ENCODE data around the gene EME1. TPM values are rescaled to one million over a fixed set of nuclear protein-coding genes. Genes with fewer than 3 reads are reported as not detected.

The EME1 gene
- total and polyA plus RNA-seq, 2 of the 13 experiments (the other 11 are each of a cell fraction or from before 2014, with no cell fraction given): 20.7 to 24.6 TPM

DNA sequence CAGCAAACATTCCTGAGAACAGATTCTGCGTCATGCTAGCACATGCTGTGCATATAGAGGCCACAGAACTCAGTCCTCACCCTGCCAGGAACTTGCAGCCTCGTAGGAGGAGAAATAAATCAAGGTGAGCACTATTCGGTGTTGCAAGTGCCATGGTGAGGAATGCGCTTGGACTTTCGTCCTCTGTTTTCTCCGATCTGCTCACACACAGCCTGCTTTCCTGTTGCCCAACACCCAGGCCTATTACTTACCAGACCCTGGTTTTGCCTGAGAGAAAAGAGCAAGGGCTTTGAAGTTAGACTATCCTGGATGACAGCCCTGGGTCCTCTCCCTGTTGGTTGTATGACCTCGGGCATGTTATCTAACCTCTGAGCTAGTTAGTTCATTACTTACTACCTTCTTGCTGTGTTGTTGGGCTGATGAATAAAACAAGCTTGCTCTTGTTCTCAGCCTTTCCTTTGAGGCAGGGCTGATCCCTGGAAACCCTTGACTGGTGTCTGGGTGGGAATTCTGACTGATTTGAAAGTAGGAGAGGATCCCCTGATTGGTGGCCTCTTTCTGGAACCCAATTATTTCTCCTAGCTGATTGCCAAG, 55.9 kb downstream of the EME1 start (continued):
- TF ChIP-seq, protein P1, sequence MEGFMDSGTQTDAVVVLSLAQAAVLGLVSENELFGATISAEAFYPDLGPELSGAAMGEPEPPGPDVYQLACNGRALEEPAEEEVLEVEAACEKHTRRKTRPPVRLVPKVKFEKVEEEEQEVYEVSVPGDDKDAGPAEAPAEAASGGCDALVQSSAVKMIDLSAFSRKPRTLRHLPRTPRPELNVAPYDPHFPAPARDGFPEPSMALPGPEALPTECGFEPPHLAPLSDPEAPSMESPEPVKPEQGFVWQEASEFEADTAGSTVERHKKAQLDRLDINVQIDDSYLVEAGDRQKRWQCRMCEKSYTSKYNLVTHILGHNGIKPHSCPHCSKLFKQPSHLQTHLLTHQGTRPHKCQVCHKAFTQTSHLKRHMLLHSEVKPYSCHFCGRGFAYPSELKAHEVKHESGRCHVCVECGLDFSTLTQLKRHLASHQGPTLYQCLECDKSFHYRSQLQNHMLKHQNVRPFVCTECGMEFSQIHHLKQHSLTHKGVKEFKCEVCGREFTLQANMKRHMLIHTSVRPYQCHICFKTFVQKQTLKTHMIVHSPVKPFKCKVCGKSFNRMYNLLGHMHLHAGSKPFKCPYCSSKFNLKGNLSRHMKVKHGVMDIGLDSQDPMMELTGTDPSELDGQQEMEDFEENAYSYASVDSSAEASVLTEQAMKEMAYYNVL (CRISPR knock-in tag; IDR thresholded peaks at IDR 0.05; ENCODE audit: borderline replicate concordance): peak; percentile 84
- TF ChIP-seq ZNF720 (CRISPR knock-in tag; IDR thresholded peaks at IDR 0.05) (no peak), SOX6 (IDR thresholded peaks at IDR 0.05) (no peak), SOX6 (CRISPR knock-in tag; IDR thresholded peaks at IDR 0.05) (peak; percentile 93), ZNF761 (CRISPR knock-in tag; conservative IDR thresholded peaks at IDR 0.05) (peak; percentile 82; the same call in 1 of the 2 replicates), ZFP36L2 (CRISPR knock-in tag; IDR thresholded peaks at IDR 0.05) (no peak), TEAD2 (CRISPR knock-in tag; IDR thresholded peaks at IDR 0.05) (no peak), ZSCAN22 (CRISPR knock-in tag; IDR thresholded peaks at IDR 0.05) (no peak), ZNF747 (CRISPR knock-in tag; IDR thresholded peaks at IDR 0.05; ENCODE audit: borderline replicate concordance) (0 out of 2 replicates have a peak, but pooled peaks have one; percentile 63), ZNF616 (CRISPR knock-in tag; IDR thresholded peaks at IDR 0.05; ENCODE audit: low read depth) (peak; percentile 71; the same call in 1 of the 2 replicates), GATA4 (IDR thresholded peaks at IDR 0.05; ENCODE audit: borderline replicate concordance, low read depth) (no peak), SNRNP70 (IDR thresholded peaks at IDR 0.05; ENCODE audit: low read depth, low read length) (no peak), MIXL1 (CRISPR knock-in tag; IDR thresholded peaks at IDR 0.05) (peak; percentile 96), ZNF546 (CRISPR knock-in tag; conservative IDR thresholded peaks at IDR 0.05) (0 out of 2 replicates have a peak, but pooled peaks have one; percentile 23), HNF4G (IDR thresholded peaks at IDR 0.05; ENCODE audit: borderline replicate concordance, low read depth, low read length) (peak; percentile 95), HNF4G (CRISPR knock-in tag; IDR thresholded peaks at IDR 0.05; ENCODE audit: borderline replicate concordance, low read depth) (peak; percentile 91; the same call in 1 of the 2 replicates)
- TF ChIP-seq, protein P2, sequence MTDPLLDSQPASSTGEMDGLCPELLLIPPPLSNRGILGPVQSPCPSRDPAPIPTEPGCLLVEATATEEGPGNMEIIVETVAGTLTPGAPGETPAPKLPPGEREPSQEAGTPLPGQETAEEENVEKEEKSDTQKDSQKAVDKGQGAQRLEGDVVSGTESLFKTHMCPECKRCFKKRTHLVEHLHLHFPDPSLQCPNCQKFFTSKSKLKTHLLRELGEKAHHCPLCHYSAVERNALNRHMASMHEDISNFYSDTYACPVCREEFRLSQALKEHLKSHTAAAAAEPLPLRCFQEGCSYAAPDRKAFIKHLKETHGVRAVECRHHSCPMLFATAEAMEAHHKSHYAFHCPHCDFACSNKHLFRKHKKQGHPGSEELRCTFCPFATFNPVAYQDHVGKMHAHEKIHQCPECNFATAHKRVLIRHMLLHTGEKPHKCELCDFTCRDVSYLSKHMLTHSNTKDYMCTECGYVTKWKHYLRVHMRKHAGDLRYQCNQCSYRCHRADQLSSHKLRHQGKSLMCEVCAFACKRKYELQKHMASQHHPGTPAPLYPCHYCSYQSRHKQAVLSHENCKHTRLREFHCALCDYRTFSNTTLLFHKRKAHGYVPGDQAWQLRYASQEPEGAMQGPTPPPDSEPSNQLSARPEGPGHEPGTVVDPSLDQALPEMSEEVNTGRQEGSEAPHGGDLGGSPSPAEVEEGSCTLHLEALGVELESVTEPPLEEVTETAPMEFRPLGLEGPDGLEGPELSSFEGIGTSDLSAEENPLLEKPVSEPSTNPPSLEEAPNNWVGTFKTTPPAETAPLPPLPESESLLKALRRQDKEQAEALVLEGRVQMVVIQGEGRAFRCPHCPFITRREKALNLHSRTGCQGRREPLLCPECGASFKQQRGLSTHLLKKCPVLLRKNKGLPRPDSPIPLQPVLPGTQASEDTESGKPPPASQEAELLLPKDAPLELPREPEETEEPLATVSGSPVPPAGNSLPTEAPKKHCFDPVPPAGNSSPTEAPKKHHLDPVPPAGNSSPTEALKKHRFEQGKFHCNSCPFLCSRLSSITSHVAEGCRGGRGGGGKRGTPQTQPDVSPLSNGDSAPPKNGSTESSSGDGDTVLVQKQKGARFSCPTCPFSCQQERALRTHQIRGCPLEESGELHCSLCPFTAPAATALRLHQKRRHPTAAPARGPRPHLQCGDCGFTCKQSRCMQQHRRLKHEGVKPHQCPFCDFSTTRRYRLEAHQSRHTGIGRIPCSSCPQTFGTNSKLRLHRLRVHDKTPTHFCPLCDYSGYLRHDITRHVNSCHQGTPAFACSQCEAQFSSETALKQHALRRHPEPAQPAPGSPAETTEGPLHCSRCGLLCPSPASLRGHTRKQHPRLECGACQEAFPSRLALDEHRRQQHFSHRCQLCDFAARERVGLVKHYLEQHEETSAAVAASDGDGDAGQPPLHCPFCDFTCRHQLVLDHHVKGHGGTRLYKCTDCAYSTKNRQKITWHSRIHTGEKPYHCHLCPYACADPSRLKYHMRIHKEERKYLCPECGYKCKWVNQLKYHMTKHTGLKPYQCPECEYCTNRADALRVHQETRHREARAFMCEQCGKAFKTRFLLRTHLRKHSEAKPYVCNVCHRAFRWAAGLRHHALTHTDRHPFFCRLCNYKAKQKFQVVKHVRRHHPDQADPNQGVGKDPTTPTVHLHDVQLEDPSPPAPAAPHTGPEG (CRISPR knock-in tag; IDR thresholded peaks at IDR 0.05): peak; percentile 38; the same call in 1 of the 2 replicates
- TF ChIP-seq, protein P3, sequence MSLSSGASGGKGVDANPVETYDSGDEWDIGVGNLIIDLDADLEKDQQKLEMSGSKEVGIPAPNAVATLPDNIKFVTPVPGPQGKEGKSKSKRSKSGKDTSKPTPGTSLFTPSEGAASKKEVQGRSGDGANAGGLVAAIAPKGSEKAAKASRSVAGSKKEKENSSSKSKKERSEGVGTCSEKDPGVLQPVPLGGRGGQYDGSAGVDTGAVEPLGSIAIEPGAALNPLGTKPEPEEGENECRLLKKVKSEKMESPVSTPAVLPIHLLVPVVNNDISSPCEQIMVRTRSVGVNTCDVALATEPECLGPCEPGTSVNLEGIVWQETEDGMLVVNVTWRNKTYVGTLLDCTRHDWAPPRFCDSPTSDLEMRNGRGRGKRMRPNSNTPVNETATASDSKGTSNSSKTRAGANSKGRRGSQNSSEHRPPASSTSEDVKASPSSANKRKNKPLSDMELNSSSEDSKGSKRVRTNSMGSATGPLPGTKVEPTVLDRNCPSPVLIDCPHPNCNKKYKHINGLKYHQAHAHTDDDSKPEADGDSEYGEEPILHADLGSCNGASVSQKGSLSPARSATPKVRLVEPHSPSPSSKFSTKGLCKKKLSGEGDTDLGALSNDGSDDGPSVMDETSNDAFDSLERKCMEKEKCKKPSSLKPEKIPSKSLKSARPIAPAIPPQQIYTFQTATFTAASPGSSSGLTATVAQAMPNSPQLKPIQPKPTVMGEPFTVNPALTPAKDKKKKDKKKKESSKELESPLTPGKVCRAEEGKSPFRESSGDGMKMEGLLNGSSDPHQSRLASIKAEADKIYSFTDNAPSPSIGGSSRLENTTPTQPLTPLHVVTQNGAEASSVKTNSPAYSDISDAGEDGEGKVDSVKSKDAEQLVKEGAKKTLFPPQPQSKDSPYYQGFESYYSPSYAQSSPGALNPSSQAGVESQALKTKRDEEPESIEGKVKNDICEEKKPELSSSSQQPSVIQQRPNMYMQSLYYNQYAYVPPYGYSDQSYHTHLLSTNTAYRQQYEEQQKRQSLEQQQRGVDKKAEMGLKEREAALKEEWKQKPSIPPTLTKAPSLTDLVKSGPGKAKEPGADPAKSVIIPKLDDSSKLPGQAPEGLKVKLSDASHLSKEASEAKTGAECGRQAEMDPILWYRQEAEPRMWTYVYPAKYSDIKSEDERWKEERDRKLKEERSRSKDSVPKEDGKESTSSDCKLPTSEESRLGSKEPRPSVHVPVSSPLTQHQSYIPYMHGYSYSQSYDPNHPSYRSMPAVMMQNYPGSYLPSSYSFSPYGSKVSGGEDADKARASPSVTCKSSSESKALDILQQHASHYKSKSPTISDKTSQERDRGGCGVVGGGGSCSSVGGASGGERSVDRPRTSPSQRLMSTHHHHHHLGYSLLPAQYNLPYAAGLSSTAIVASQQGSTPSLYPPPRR (CRISPR knock-in tag; IDR thresholded peaks at IDR 0.05; ENCODE audit: borderline replicate concordance): peak; percentile 88
